ENCODE data around the gene SPRN.

DNA sequence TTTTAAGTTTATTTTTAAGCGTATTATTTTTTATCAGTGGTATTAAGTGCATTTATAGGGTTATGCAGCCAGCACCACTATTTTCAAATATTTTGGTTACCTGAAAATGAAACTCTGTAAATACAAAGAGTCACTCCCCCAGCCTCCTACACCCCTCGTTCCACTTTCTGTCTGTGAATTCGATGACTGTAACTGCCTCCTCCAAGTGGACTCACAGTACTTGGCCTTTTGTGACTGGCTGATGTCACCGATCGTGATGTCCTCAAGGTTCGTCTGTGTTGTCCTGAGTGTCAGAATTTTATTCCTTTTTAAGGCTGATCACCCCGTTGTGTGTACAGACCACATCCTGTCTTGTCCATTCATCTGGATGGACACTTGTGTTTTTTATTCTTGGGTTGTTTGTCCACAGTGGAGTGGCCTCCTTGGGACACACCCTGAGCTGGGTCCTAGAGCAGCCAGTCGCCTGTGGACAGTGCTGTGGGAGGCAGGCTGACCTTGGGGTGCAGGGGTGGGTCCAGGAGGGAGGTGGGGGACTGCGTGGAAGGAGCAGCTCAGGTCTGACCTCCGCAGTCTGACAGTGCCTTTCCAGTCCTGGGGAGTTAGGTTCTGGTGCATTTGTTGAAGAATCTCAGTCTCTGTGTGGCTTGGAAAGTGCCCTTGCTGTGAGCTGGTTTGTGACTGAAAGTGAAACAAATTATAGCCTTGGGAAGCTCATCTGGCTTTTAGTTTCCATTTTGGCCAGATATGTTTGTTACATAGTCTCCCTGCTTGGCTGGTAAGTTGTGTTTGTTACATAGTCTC is 23.6 kb downstream of the SPRN start:
- TF ChIP-seq POLR2AphosphoS5 (IDR thresholded peaks at IDR 0.05; ENCODE audit: low read depth) = no peak
- TF ChIP-seq, protein P1, sequence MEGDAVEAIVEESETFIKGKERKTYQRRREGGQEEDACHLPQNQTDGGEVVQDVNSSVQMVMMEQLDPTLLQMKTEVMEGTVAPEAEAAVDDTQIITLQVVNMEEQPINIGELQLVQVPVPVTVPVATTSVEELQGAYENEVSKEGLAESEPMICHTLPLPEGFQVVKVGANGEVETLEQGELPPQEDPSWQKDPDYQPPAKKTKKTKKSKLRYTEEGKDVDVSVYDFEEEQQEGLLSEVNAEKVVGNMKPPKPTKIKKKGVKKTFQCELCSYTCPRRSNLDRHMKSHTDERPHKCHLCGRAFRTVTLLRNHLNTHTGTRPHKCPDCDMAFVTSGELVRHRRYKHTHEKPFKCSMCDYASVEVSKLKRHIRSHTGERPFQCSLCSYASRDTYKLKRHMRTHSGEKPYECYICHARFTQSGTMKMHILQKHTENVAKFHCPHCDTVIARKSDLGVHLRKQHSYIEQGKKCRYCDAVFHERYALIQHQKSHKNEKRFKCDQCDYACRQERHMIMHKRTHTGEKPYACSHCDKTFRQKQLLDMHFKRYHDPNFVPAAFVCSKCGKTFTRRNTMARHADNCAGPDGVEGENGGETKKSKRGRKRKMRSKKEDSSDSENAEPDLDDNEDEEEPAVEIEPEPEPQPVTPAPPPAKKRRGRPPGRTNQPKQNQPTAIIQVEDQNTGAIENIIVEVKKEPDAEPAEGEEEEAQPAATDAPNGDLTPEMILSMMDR (conservative IDR thresholded peaks at IDR 0.05; ENCODE audit: low read depth in 2 of 2) = no peak
- TF ChIP-seq REST (IDR thresholded peaks at IDR 0.05; ENCODE audit: unreplicated experiment) = no peak

All from GM23338 (cell line).